Stimulated activated CD8-positive, alpha-beta memory T cell treated with anti-CD3 and anti-CD28 coated beads, Interleukin-2, amount 100 ng/mL, for 48 hours (primary cell): ENCODE measurements around the gene CBX6.

Experiments used
- DNase-seq, 2 donors: peaks; one replicate each; pipeline ENCODE4 v3.0.0-alpha.2; 2020; ENCODE audit warnings: low read depth in 2 of 2

Gene CBX6

GRCh38 chr22:38819387-38819940 is 52.6 kb downstream of the CBX6 start:
- no peak for DNase-seq

- no peak for DNase-seq
These were observed 54.8 kb downstream of the CBX6 start for GRCh38 chr22:38817196-38817595.

GRCh38 chr22:38815842-38816241 is 56.2 kb downstream of the CBX6 start:
- no peak for DNase-seq
